ENCODE data around the gene TEK. TPM values are rescaled to one million over a fixed set of nuclear protein-coding genes. Genes with fewer than 3 reads are reported as not detected.

Gene TEK
- total RNA-seq, 1 donor from 2014 or later = 1.0 TPM

GRCh38 chr9:27276193-27277030, 167.4 kb downstream of the TEK start:
- Mint-ChIP-seq H3K27ac (ENCODE audit: unreplicated experiment) (no peak overlapping the region), H3K36me3 (ENCODE audit: unreplicated experiment) (no peaks in the 10 kb centered on the region), H3K27me3 (ENCODE audit: unreplicated experiment) (no peaks in the 10 kb centered on the region), H3K9me3 (ENCODE audit: unreplicated experiment) (no peaks in the 10 kb centered on the region), H3K4me3 (ENCODE audit: unreplicated experiment) (peak overlapping the region; percentile 5), H3K4me1 (ENCODE audit: low read depth, unreplicated experiment) (peaks cover 1% of the 10 kb centered on the region)
- peak; percentile 90 for TF ChIP-seq CTCF (IDR thresholded peaks at IDR 0.05; ENCODE audit: partially characterized antibody, unreplicated experiment)
- no peak for DNase-seq

- Mint-ChIP-seq H3K27ac (ENCODE audit: unreplicated experiment) (no peak overlapping the region), H3K9me3 (ENCODE audit: unreplicated experiment) (no peaks in the 10 kb centered on the region), H3K4me3 (ENCODE audit: unreplicated experiment) (no peak overlapping the region), H3K27me3 (ENCODE audit: unreplicated experiment) (no peaks in the 10 kb centered on the region), H3K36me3 (ENCODE audit: unreplicated experiment) (no peaks in the 10 kb centered on the region), H3K4me1 (ENCODE audit: low read depth, unreplicated experiment) (peaks cover 1% of the 10 kb centered on the region)
- DNase-seq = no peak
- TF ChIP-seq CTCF (IDR thresholded peaks at IDR 0.05; ENCODE audit: partially characterized antibody, unreplicated experiment) = no peak
Measured at GRCh38 chr9:27278374-27278773, 169.3 kb downstream of the TEK start.

GRCh38 chr9:27279611-27280010, 170.6 kb downstream of the TEK start:
- H3K36me3 Mint-ChIP-seq (ENCODE audit: unreplicated experiment) = no peaks in the 10 kb centered on the region
- H3K27ac Mint-ChIP-seq (ENCODE audit: unreplicated experiment) = no peak overlapping the region
- H3K4me1 Mint-ChIP-seq (ENCODE audit: low read depth, unreplicated experiment) = peaks cover 1% of the 10 kb centered on the region
- H3K27me3 Mint-ChIP-seq (ENCODE audit: unreplicated experiment) = no peaks in the 10 kb centered on the region
- no peak overlapping the region for H3K4me3 Mint-ChIP-seq (ENCODE audit: unreplicated experiment)
- no peaks in the 10 kb centered on the region for H3K9me3 Mint-ChIP-seq (ENCODE audit: unreplicated experiment)
- no peak for TF ChIP-seq CTCF (IDR thresholded peaks at IDR 0.05; ENCODE audit: partially characterized antibody, unreplicated experiment)
- no peak for DNase-seq

Other genes starting within 250 kb of the TEK start
- 14.3 TPM for gene CAAP1, start 216.4 kb upstream of the TEK start, total RNA-seq (ENCODE audit: unreplicated experiment)
- gene PLAA, start 162.0 kb upstream of the TEK start, total RNA-seq (ENCODE audit: unreplicated experiment) = 53.4 TPM
- gene IFT74, start 152.8 kb upstream of the TEK start, total RNA-seq (ENCODE audit: unreplicated experiment) = 6.0 TPM
- gene LRRC19, start 103.6 kb upstream of the TEK start, total RNA-seq (ENCODE audit: unreplicated experiment) = not detected
- gene EQTN, start 187.9 kb downstream of the TEK start, total RNA-seq (ENCODE audit: unreplicated experiment) = not detected